HepG2 (cell line): ENCODE results near the gene TBC1D14. TPM values are rescaled to one million over a fixed set of nuclear protein-coding genes. Genes with fewer than 3 reads are reported as not detected.

Source experiments
- BRD4 ChIP-seq: sonication (generic); formaldehyde crosslinking; IDR thresholded peaks from 2 replicates; pipeline ENCODE4 v1.4.0; 2020; ENCODE audit warnings: missing genetic modification reagents
- CBFB ChIP-seq: sonication (generic); formaldehyde crosslinking; IDR thresholded peaks from 2 replicates; pipeline ENCODE4 v1.4.0; 2020; ENCODE audit warnings: missing genetic modification reagents
- DNMT3B ChIP-seq: conservative IDR thresholded peaks from 2 replicates; pipeline ENCODE4 v1.6.1; 2016; ENCODE audit warnings: missing biosample characterization, control low read depth
- FOXJ3 ChIP-seq: sonication (generic); formaldehyde crosslinking; IDR thresholded peaks from 2 replicates; pipeline ENCODE4 v1.4.0; 2020; ENCODE audit warnings: missing genetic modification reagents, mild to moderate bottlenecking, borderline replicate concordance
- HES4 ChIP-seq: sonication (generic); formaldehyde crosslinking; IDR thresholded peaks from 2 replicates; pipeline ENCODE4 v1.9.0; 2021; ENCODE audit warnings: mild to moderate bottlenecking, missing genetic modification reagents, borderline replicate concordance
- HOXA5 ChIP-seq: sonication (generic); formaldehyde crosslinking; IDR thresholded peaks from 2 replicates; pipeline ENCODE4 v1.4.0; 2020; ENCODE audit warnings: missing genetic modification reagents
- KDM5B ChIP-seq: sonication (generic); formaldehyde crosslinking; IDR thresholded peaks from 2 replicates; pipeline ENCODE4 v1.4.0; 2020; ENCODE audit warnings: missing genetic modification reagents, mild to moderate bottlenecking, borderline replicate concordance
- POGZ ChIP-seq: sonication (generic); formaldehyde crosslinking; IDR thresholded peaks from 2 replicates; pipeline ENCODE4 v1.4.0; 2020; ENCODE audit warnings: mild to moderate bottlenecking, missing genetic modification reagents
- SUZ12 ChIP-seq: fragments of 150-350 bp; IDR thresholded peaks from 2 replicates; pipeline ENCODE4 v1.6.1; 2014; ENCODE audit warnings: low read depth, low read length
- YY1 ChIP-seq: IDR thresholded peaks from 2 replicates; pipeline ENCODE4 v1.6.1; 2011; ENCODE audit warnings: low read length, low read depth, moderate library complexity, mild to moderate bottlenecking; ENCODE audit not compliant: insufficient read depth, insufficient replicate concordance
- ZNF329 ChIP-seq: sonication (generic); formaldehyde crosslinking; IDR thresholded peaks from 2 replicates; pipeline ENCODE4 v1.9.0; 2021; ENCODE audit warnings: low read depth, mild to moderate bottlenecking, missing genetic modification reagents
- ZNF501 ChIP-seq: sonication (generic); formaldehyde crosslinking; IDR thresholded peaks from 2 replicates; pipeline ENCODE4 v1.5.1; 2020; ENCODE audit warnings: mild to moderate bottlenecking, moderate library complexity, missing genetic modification reagents
- ZNF660 ChIP-seq: sonication (generic); formaldehyde crosslinking; IDR thresholded peaks from 2 replicates; pipeline ENCODE4 v1.5.1; 2020; ENCODE audit warnings: mild to moderate bottlenecking, low read depth, missing genetic modification reagents, borderline replicate concordance
- polyA plus RNA-seq, 8 experiments: library from polyadenylated mRNA; depleted of rRNA in 3 of 8; stranded (reverse) in 7 of 8; unstranded in 1 of 8; fragments of >200 nt; fragmentation: Illumina TruSeq in 4 of 8; extraction: Trizol in 4 of 8; gene quantifications; 2 replicates each; pipeline versions ENCODE4 v1.2.1 to v1.2.3, GENCODE V29; 2011 to 2016; ENCODE audit warnings: low read depth in 4 of 8, missing spikeins in 1 of 8, mixed read lengths in 1 of 8; ENCODE audit not compliant: insufficient read depth in 1 of 8
- total RNA-seq, 5 experiments: library from RNA; depleted of rRNA; stranded (reverse); fragments of >200 nt; fragmentation: Illumina TruSeq; extraction: Trizol; gene quantifications; 2 replicates each; pipeline ENCODE4 v1.2.3, GENCODE V29; 2016; ENCODE audit warnings: low read depth in 1 of 5
- TF ChIP-seq, protein P1 (sequence below), 2 experiments: sonication (generic) in 1 of 2; formaldehyde crosslinking in 1 of 2; IDR thresholded peaks; 2 replicates each; pipeline versions ENCODE4 v1.4.0 to v1.6.1; 2018 to 2020; ENCODE audit warnings: missing genetic modification reagents in 2 of 2, borderline replicate concordance in 1 of 2, low read depth in 1 of 2, mild to moderate bottlenecking in 1 of 2, missing biosample characterization in 1 of 2
- TF ChIP-seq, protein P2 (sequence below): sonication (generic); formaldehyde crosslinking; IDR thresholded peaks from 2 replicates; pipeline ENCODE4 v1.4.0; 2020; ENCODE audit warnings: missing genetic modification reagents
- TF ChIP-seq, protein P3 (sequence below): sonication (generic); formaldehyde crosslinking; IDR thresholded peaks from 2 replicates; pipeline ENCODE4 v1.8.0; 2022; ENCODE audit warnings: missing genetic modification reagents, mild to moderate bottlenecking, moderate library complexity, borderline replicate concordance
- TF ChIP-seq, protein P4 (sequence below): sonication (generic); formaldehyde crosslinking; IDR thresholded peaks from 2 replicates; pipeline ENCODE4 v1.5.0; 2020; ENCODE audit warnings: mild to moderate bottlenecking, missing genetic modification reagents
- TF ChIP-seq, protein P5 (sequence below): sonication (generic); formaldehyde crosslinking; IDR thresholded peaks from 2 replicates; pipeline ENCODE4 v1.5.1; 2020; ENCODE audit warnings: missing genetic modification reagents, mild to moderate bottlenecking, borderline replicate concordance
- TF ChIP-seq, protein P6 (sequence below): sonication (generic); formaldehyde crosslinking; IDR thresholded peaks from 2 replicates; pipeline ENCODE4 v1.8.0; 2022; ENCODE audit warnings: mild to moderate bottlenecking, missing genetic modification reagents; ENCODE audit not compliant: insufficient replicate concordance

TBC1D14 gene
- total and polyA plus RNA-seq, 2 of the 13 experiments (the other 11 are each of a cell fraction or from before 2014, with no cell fraction given) = 29.5 to 46.5 TPM

DNA sequence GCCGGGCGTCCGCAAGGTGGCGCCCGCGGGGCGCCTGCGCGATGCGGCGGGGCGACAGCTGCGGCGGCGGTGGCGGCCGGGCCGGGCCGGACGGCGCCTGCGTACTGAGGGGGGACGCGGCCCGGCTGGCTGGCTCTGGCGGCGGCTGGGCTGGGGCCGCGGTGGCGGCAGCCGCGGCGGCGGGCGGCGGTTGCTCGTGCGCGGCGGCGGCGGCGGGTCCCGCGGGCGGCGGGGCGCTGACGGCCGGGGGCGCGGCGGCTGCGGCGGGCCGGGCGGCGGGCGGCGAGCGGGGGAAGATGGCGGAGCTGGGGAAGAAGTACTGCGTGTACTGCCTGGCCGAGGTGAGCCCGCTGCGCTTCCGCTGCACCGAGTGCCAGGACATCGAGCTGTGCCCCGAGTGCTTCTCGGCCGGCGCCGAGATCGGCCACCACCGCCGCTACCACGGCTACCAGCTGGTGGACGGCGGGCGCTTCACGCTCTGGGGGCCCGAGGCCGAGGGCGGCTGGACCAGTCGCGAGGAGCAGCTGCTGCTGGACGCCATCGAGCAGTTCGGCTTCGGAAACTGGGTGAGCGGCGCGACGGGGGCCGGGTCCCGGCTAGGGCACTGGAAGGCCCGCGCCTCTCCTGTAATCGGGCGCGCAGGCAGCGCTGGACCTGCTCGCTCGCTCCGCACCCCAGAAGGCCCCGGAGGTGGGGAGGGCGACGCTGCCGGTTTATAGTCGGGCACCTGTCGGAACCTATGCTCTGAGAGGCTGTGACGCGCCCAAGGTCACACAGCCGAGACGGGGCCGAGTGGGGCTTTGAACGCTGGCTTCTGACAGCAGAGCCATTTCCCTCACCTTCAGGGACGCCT is 133.9 kb downstream of the TBC1D14 start, which contains the start of gene TADA2B (continued):
- TF ChIP-seq, protein P1, sequence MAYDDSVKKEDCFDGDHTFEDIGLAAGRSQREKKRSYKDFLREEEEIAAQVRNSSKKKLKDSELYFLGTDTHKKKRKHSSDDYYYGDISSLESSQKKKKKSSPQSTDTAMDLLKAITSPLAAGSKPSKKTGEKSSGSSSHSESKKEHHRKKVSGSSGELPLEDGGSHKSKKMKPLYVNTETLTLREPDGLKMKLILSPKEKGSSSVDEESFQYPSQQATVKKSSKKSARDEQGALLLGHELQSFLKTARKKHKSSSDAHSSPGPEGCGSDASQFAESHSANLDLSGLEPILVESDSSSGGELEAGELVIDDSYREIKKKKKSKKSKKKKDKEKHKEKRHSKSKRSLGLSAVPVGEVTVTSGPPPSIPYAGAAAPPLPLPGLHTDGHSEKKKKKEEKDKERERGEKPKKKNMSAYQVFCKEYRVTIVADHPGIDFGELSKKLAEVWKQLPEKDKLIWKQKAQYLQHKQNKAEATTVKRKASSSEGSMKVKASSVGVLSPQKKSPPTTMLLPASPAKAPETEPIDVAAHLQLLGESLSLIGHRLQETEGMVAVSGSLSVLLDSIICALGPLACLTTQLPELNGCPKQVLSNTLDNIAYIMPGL (CRISPR knock-in tag; IDR thresholded peaks at IDR 0.05; ENCODE audit: borderline replicate concordance in 1 of 2, low read depth in 1 of 2) = peak; percentile 45 to 49; a peak in 2 of 4 replicates
- TF ChIP-seq, protein P2, sequence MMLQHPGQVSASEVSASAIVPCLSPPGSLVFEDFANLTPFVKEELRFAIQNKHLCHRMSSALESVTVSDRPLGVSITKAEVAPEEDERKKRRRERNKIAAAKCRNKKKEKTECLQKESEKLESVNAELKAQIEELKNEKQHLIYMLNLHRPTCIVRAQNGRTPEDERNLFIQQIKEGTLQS (CRISPR knock-in tag) = no peak
- TF ChIP-seq FOXJ3 (0 out of 2 replicates have a peak, but pooled peaks have one; percentile 10), SUZ12 (no peak), HES4 (CRISPR knock-in tag) (no peak), DNMT3B (no peak), YY1 (peak; percentile 71), HOXA5 (CRISPR knock-in tag) (peak; percentile 64; the same call in 1 of the 2 replicates), CBFB (0 out of 2 replicates have a peak, but pooled peaks have one; percentile 29), ZNF329 (no peak), BRD4 (CRISPR knock-in tag) (0 out of 2 replicates have a peak, but pooled peaks have one; percentile 46), KDM5B (CRISPR knock-in tag) (peak; percentile 47), ZNF501 (CRISPR knock-in tag) (peak; percentile 63; the same call in 1 of the 2 replicates), POGZ (no peak), ZNF660 (CRISPR knock-in tag) (no peak)
- TF ChIP-seq, protein P3, sequence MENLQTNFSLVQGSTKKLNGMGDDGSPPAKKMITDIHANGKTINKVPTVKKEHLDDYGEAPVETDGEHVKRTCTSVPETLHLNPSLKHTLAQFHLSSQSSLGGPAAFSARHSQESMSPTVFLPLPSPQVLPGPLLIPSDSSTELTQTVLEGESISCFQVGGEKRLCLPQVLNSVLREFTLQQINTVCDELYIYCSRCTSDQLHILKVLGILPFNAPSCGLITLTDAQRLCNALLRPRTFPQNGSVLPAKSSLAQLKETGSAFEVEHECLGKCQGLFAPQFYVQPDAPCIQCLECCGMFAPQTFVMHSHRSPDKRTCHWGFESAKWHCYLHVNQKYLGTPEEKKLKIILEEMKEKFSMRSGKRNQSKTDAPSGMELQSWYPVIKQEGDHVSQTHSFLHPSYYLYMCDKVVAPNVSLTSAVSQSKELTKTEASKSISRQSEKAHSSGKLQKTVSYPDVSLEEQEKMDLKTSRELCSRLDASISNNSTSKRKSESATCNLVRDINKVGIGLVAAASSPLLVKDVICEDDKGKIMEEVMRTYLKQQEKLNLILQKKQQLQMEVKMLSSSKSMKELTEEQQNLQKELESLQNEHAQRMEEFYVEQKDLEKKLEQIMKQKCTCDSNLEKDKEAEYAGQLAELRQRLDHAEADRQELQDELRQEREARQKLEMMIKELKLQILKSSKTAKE (CRISPR knock-in tag) = no peak
- TF ChIP-seq, protein P4, sequence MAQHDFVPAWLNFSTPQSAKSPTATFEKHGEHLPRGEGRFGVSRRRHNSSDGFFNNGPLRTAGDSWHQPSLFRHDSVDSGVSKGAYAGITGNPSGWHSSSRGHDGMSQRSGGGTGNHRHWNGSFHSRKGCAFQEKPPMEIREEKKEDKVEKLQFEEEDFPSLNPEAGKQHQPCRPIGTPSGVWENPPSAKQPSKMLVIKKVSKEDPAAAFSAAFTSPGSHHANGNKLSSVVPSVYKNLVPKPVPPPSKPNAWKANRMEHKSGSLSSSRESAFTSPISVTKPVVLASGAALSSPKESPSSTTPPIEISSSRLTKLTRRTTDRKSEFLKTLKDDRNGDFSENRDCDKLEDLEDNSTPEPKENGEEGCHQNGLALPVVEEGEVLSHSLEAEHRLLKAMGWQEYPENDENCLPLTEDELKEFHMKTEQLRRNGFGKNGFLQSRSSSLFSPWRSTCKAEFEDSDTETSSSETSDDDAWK (CRISPR knock-in tag) = no peak
- TF ChIP-seq, protein P5, sequence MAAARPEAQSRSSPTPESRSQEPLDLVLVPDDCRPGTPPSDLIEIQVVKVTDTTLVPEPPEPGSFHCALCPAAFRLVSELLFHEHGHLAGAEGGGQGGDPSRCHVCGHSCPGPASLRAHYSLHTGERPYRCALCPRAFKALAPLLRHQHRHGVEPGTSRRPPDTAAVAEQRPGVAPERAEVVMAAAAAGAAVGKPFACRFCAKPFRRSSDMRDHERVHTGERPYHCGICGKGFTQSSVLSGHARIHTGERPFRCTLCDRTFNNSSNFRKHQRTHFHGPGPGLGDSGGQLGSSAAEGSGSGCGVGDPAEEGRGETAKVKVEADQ (CRISPR knock-in tag) = no peak
- TF ChIP-seq, protein P6, sequence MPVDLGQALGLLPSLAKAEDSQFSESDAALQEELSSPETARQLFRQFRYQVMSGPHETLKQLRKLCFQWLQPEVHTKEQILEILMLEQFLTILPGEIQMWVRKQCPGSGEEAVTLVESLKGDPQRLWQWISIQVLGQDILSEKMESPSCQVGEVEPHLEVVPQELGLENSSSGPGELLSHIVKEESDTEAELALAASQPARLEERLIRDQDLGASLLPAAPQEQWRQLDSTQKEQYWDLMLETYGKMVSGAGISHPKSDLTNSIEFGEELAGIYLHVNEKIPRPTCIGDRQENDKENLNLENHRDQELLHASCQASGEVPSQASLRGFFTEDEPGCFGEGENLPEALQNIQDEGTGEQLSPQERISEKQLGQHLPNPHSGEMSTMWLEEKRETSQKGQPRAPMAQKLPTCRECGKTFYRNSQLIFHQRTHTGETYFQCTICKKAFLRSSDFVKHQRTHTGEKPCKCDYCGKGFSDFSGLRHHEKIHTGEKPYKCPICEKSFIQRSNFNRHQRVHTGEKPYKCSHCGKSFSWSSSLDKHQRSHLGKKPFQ (CRISPR knock-in tag) = no peak
